GM19468 (cell line): ENCODE results near the gene KCNIP4.
"Not testable (repeated sequence)": the region's sequence is repeated elsewhere in the genome, so short reads cannot be mapped to it uniquely, and the experiment has no call there.

ENCODE experiments used
- ATAC-seq: cut with Tn5 transposase; IDR thresholded peaks from one replicate; pipeline ENCODE4 v1.9.1; 2021; ENCODE audit warnings: mild to moderate bottlenecking, moderate library complexity, moderate number of reproducible peaks; ENCODE audit not compliant: unreplicated experiment; ENCODE audit errors: extremely low read depth

KCNIP4 gene

GRCh38 chr4:21413807-21414370, 534.7 kb downstream of the KCNIP4 start:
- no peak for ATAC-seq

- no peak for ATAC-seq
Observed at GRCh38 chr4:21411086-21411485, 537.5 kb downstream of the KCNIP4 start.

- no peak for ATAC-seq
Observed at GRCh38 chr4:21410372-21410771, 538.2 kb downstream of the KCNIP4 start.

- no peak for ATAC-seq
Observed at GRCh38 chr4:21387683-21388082, 560.9 kb downstream of the KCNIP4 start.

GRCh38 chr4:21386166-21386780, 562.3 kb downstream of the KCNIP4 start:
- no peak for ATAC-seq

GRCh38 chr4:21385706-21386105, 562.9 kb downstream of the KCNIP4 start:
- no peak for ATAC-seq

GRCh38 chr4:21384609-21385008, 564.0 kb downstream of the KCNIP4 start:
- no peak for ATAC-seq

GRCh38 chr4:21380861-21381260, 567.7 kb downstream of the KCNIP4 start:
- ATAC-seq = no peak

- no peak for ATAC-seq
Observed at GRCh38 chr4:21377046-21377445, 571.5 kb downstream of the KCNIP4 start.

- ATAC-seq = no peak
Observed at GRCh38 chr4:21376176-21376575, 572.4 kb downstream of the KCNIP4 start.

GRCh38 chr4:21374641-21375368, 573.8 kb downstream of the KCNIP4 start:
- ATAC-seq = no peak

GRCh38 chr4:21367567-21367966, 581.0 kb downstream of the KCNIP4 start:
- ATAC-seq = no peak

GRCh38 chr4:21366840-21367239, 581.7 kb downstream of the KCNIP4 start:
- no peak for ATAC-seq

GRCh38 chr4:21366312-21366711, 582.3 kb downstream of the KCNIP4 start:
- no peak for ATAC-seq

- no peak for ATAC-seq
Observed at GRCh38 chr4:21363701-21364100, 584.9 kb downstream of the KCNIP4 start.

GRCh38 chr4:21352354-21352753, 596.2 kb downstream of the KCNIP4 start:
- ATAC-seq = not testable (repeated sequence)

- no peak for ATAC-seq
Observed at GRCh38 chr4:21347142-21347541, 601.4 kb downstream of the KCNIP4 start.

- no peak for ATAC-seq
Observed at GRCh38 chr4:21327976-21328700, 620.4 kb downstream of the KCNIP4 start.

GRCh38 chr4:21320034-21320433, 628.5 kb downstream of the KCNIP4 start:
- ATAC-seq = no peak

- no peak for ATAC-seq
Observed at GRCh38 chr4:21307709-21308108, 640.9 kb downstream of the KCNIP4 start.

- no peak for ATAC-seq
Observed at GRCh38 chr4:21304540-21304887, 644.1 kb downstream of the KCNIP4 start.
